Duodenal mucosa (tissue), 2 donors: ENCODE results near the gene ITIH4.

Experiments
- H3K27ac ChIP-seq: one replicate; pipeline ENCODE4 v1.7.0; 2013; ENCODE audit warnings: low read depth, low read length
- H3K27me3 ChIP-seq, 2 donors: one replicate each; pipeline ENCODE4 v1.7.0; 2013; ENCODE audit warnings: low read length in 2 of 2, control low read depth in 1 of 2; ENCODE audit not compliant: insufficient read depth in 2 of 2, control insufficient read depth in 1 of 2
- H3K36me3 ChIP-seq, 2 donors: one replicate each; pipeline ENCODE4 v1.7.0; 2013; ENCODE audit warnings: low read length in 2 of 2, control low read depth in 1 of 2; ENCODE audit not compliant: insufficient read depth in 2 of 2, control insufficient read depth in 1 of 2
- H3K4me1 ChIP-seq, 2 donors: one replicate each; pipeline ENCODE4 v1.7.0; 2013; ENCODE audit warnings: low read length in 2 of 2, control low read depth in 1 of 2; ENCODE audit not compliant: insufficient read depth in 2 of 2, control insufficient read depth in 1 of 2
- H3K4me3 ChIP-seq, 2 donors: one replicate each; pipeline ENCODE4 v1.7.0; 2013; ENCODE audit warnings: low read length in 2 of 2, low read depth in 1 of 2
- H3K9ac ChIP-seq, 2 donors: one replicate each; pipeline ENCODE4 v1.7.0; 2013; ENCODE audit warnings: low read length in 2 of 2, low read depth in 1 of 2
- H3K9me3 ChIP-seq, 2 donors: one replicate each; pipeline ENCODE4 v1.7.0; 2013; ENCODE audit warnings: low read length in 2 of 2, control low read depth in 1 of 2; ENCODE audit not compliant: control insufficient read depth in 1 of 2

The ITIH4 gene

GRCh38 chr3:52830535-52831258, at the start of gene ITIH4:
Gene ITIH4, minus strand, starts transcription at chr3:52830672. Its CDS starts 30 bp downstream, at chr3:52830642.
- H3K36me3 ChIP-seq: no peaks in the 10 kb centered on the region
- peaks cover 0 to 7% of the 10 kb centered on the region in 2 donors for H3K4me1 ChIP-seq
- H3K9ac ChIP-seq: no peak within 1 kb of the TSS
- no peaks in the 10 kb centered on the region for H3K9me3 ChIP-seq
- no peak within 1 kb of the TSS for H3K4me3 ChIP-seq
- no peaks in the 10 kb centered on the region for H3K27me3 ChIP-seq
- no peak within 1 kb of the TSS for H3K27ac ChIP-seq

GRCh38 chr3:52880047-52880446, 49.6 kb upstream of the ITIH4 start:
- Histone ChIP-seq H3K9me3 (no peaks in the 10 kb centered on the region), H3K36me3 (no peaks in the 10 kb centered on the region), H3K27me3 (no peaks in the 10 kb centered on the region), H3K27ac (no peak overlapping the region), H3K4me1 (no peaks in the 10 kb centered on the region), H3K9ac (no peak overlapping the region), H3K4me3 (no peak overlapping the region)

GRCh38 chr3:52879581-52879980, 49.1 kb upstream of the ITIH4 start:
- H3K4me3 ChIP-seq: no peak overlapping the region
- no peaks in the 10 kb centered on the region for H3K4me1 ChIP-seq
- H3K27ac ChIP-seq: no peak overlapping the region
- no peaks in the 10 kb centered on the region for H3K36me3 ChIP-seq
- no peaks in the 10 kb centered on the region for H3K27me3 ChIP-seq
- H3K9me3 ChIP-seq: no peaks in the 10 kb centered on the region
- no peak overlapping the region for H3K9ac ChIP-seq

GRCh38 chr3:52879090-52879489, 48.6 kb upstream of the ITIH4 start:
- no peaks in the 10 kb centered on the region for H3K27me3 ChIP-seq
- no peak overlapping the region for H3K9ac ChIP-seq
- no peaks in the 10 kb centered on the region for H3K36me3 ChIP-seq
- H3K4me1 ChIP-seq: no peaks in the 10 kb centered on the region
- no peaks in the 10 kb centered on the region for H3K9me3 ChIP-seq
- H3K27ac ChIP-seq: no peak overlapping the region
- H3K4me3 ChIP-seq: no peak overlapping the region

- Histone ChIP-seq H3K9ac (no peak overlapping the region), H3K36me3 (no peaks in the 10 kb centered on the region), H3K4me3 (no peak overlapping the region), H3K27ac (no peak overlapping the region), H3K9me3 (no peaks in the 10 kb centered on the region), H3K27me3 (no peaks in the 10 kb centered on the region), H3K4me1 (no peaks in the 10 kb centered on the region)
These were observed 46.6 kb upstream of the ITIH4 start for GRCh38 chr3:52877085-52877484.

GRCh38 chr3:52874864-52875587, 44.6 kb upstream of the ITIH4 start:
- Histone ChIP-seq H3K9ac (no peak overlapping the region), H3K27me3 (no peaks in the 10 kb centered on the region)

GRCh38 chr3:52874160-52874701, 43.8 kb upstream of the ITIH4 start:
- Histone ChIP-seq H3K36me3 (no peaks in the 10 kb centered on the region), H3K9me3 (no peaks in the 10 kb centered on the region), H3K9ac (no peak overlapping the region), H3K27ac (no peak overlapping the region), H3K4me3 (no peak overlapping the region), H3K27me3 (no peaks in the 10 kb centered on the region), H3K4me1 (peaks cover 0 to 6% of the 10 kb centered on the region in 2 donors)

More at GRCh38 chr3:52874864-52875587, 44.6 kb upstream of the ITIH4 start:
- Histone ChIP-seq H3K27ac (no peak overlapping the region), H3K9me3 (no peaks in the 10 kb centered on the region), H3K4me1 (peaks cover 0 to 2% of the 10 kb centered on the region in 2 donors), H3K4me3 (no peak overlapping the region), H3K36me3 (no peaks in the 10 kb centered on the region)

GRCh38 chr3:52873433-52874159, 43.1 kb upstream of the ITIH4 start:
- peaks cover 0 to 6% of the 10 kb centered on the region in 2 donors for H3K4me1 ChIP-seq
- H3K4me3 ChIP-seq: no peak overlapping the region
- H3K36me3 ChIP-seq: no peaks in the 10 kb centered on the region
- H3K27me3 ChIP-seq: no peaks in the 10 kb centered on the region
- no peak overlapping the region for H3K9ac ChIP-seq
- H3K9me3 ChIP-seq: no peaks in the 10 kb centered on the region
- H3K27ac ChIP-seq: no peak overlapping the region

GRCh38 chr3:52872245-52872644, 41.8 kb upstream of the ITIH4 start:
- Histone ChIP-seq H3K27ac (no peak overlapping the region), H3K27me3 (no peaks in the 10 kb centered on the region), H3K4me1 (peaks cover 0 to 6% of the 10 kb centered on the region in 2 donors), H3K36me3 (no peaks in the 10 kb centered on the region), H3K4me3 (no peak overlapping the region), H3K9me3 (no peaks in the 10 kb centered on the region), H3K9ac (no peak overlapping the region)

GRCh38 chr3:52871761-52872160, 41.3 kb upstream of the ITIH4 start:
- no peak overlapping the region for H3K27ac ChIP-seq
- H3K9me3 ChIP-seq: no peaks in the 10 kb centered on the region
- no peak overlapping the region for H3K9ac ChIP-seq
- no peaks in the 10 kb centered on the region for H3K27me3 ChIP-seq
- no peaks in the 10 kb centered on the region for H3K36me3 ChIP-seq
- peaks cover 0 to 6% of the 10 kb centered on the region in 2 donors for H3K4me1 ChIP-seq
- no peak overlapping the region for H3K4me3 ChIP-seq
